CD14-positive monocyte (primary cell): ENCODE results near the gene CACNG6. TPM values are rescaled to one million over a fixed set of nuclear protein-coding genes. Genes with fewer than 3 reads are reported as not detected.

ENCODE experiments used
- DNase-seq, 3 donors: peaks; one replicate each; pipeline ENCODE4 v3.0.0-alpha.2; 2011 to 2022
- H2AFZ ChIP-seq: 2 replicates; pipeline ENCODE4 v1.6.0; 2012; ENCODE audit warnings: mild to moderate bottlenecking, low read depth, low read length, inconsistent platforms; ENCODE audit not compliant: insufficient read depth, poor library complexity, severe bottlenecking
- H3K27ac ChIP-seq, 2 donors: 1 replicate in 1 of 2; 2 replicates in 1 of 2; pipeline ENCODE4 v1.5.1; 2012 to 2013; ENCODE audit warnings: low read length in 2 of 2, control low read depth in 1 of 2, inconsistent platforms in 1 of 2, low read depth in 1 of 2, mild to moderate bottlenecking in 1 of 2
- H3K27me3 ChIP-seq, 2 donors: one replicate each; pipeline versions ENCODE4 v1.6.0 to v1.6.1; 2011 to 2013; ENCODE audit warnings: low read length in 2 of 2; ENCODE audit not compliant: control insufficient read depth in 2 of 2, insufficient read depth in 2 of 2
- H3K36me3 ChIP-seq, 2 donors: replicated peaks in 1 of 2; 1 replicate in 1 of 2; 2 replicates in 1 of 2; pipeline versions ENCODE4 v1.5.1 to v1.6.1; 2012 to 2013; ENCODE audit warnings: low read length in 2 of 2, control low read depth in 1 of 2, inconsistent platforms in 1 of 2, mild to moderate bottlenecking in 1 of 2; ENCODE audit not compliant: insufficient read depth in 2 of 2, control insufficient read depth in 1 of 2
- H3K4me1 ChIP-seq, 2 donors: 1 replicate in 1 of 2; 2 replicates in 1 of 2; pipeline versions ENCODE4 v1.5.1 to v1.6.1; 2012 to 2013; ENCODE audit warnings: low read length in 2 of 2, control low read depth in 1 of 2, inconsistent platforms in 1 of 2, mild to moderate bottlenecking in 1 of 2, moderate library complexity in 1 of 2; ENCODE audit not compliant: insufficient read depth in 2 of 2, control insufficient read depth in 1 of 2
- H3K4me2 ChIP-seq: replicated peaks from 2 replicates; pipeline ENCODE3; 2012; ENCODE audit warnings: low read length, moderate library complexity, mild to moderate bottlenecking; ENCODE audit not compliant: poor library complexity, severe bottlenecking; ENCODE audit errors: extremely low read depth
- H3K4me3 ChIP-seq, 3 experiments: fragments of 200-600 bp in 1 of 3; sonication (generic) in 1 of 3; replicated peaks in 1 of 3; 1 replicate in 2 of 3; 2 replicates in 1 of 3; pipeline ENCODE4 v1.5.1; 2011 to 2013; ENCODE audit warnings: low read length in 3 of 3, mild to moderate bottlenecking in 3 of 3, control low read depth in 2 of 3, low read depth in 2 of 3, inconsistent platforms in 1 of 3, moderate library complexity in 1 of 3
- H3K79me2 ChIP-seq: 2 replicates; pipeline ENCODE4 v1.6.0; 2012; ENCODE audit warnings: mild to moderate bottlenecking, control low read depth, inconsistent platforms, low read length, moderate library complexity; ENCODE audit not compliant: insufficient read depth
- H3K9ac ChIP-seq: 2 replicates; pipeline ENCODE4 v1.6.0; 2017; ENCODE audit warnings: low read length, mild to moderate bottlenecking; ENCODE audit not compliant: insufficient read depth, poor library complexity, severe bottlenecking
- H3K9me3 ChIP-seq, 2 donors: replicated peaks in 1 of 2; 1 replicate in 1 of 2; 2 replicates in 1 of 2; pipeline versions ENCODE4 v1.5.1 to v1.6.1; 2012 to 2013; ENCODE audit warnings: low read length in 2 of 2, control low read depth in 1 of 2; ENCODE audit not compliant: control insufficient read depth in 1 of 2, insufficient read depth in 1 of 2
- H4K20me1 ChIP-seq: 2 replicates; pipeline ENCODE4 v1.6.0; 2012; ENCODE audit warnings: mild to moderate bottlenecking, low read length, control low read depth, moderate library complexity; ENCODE audit not compliant: insufficient read depth
- H3K27ac Mint-ChIP-seq, 7 donors: one replicate each; pipeline ENCODE4 v1.8.0; 2020; ENCODE audit warnings: mild to moderate bottlenecking in 7 of 7, mixed read lengths in 7 of 7, moderate library complexity in 6 of 7, inconsistent platforms in 2 of 7
- H3K27me3 Mint-ChIP-seq, 3 donors: one replicate each; pipeline ENCODE4 v1.8.0; 2021 to 2022; ENCODE audit warnings: low read depth in 3 of 3, mild to moderate bottlenecking in 3 of 3, mixed read lengths in 3 of 3, moderate library complexity in 3 of 3, inconsistent platforms in 1 of 3
- H3K36me3 Mint-ChIP-seq, 2 donors: one replicate each; pipeline ENCODE4 v1.8.0; 2020; ENCODE audit warnings: mixed read lengths in 2 of 2, inconsistent platforms in 1 of 2, mild to moderate bottlenecking in 1 of 2
- H3K4me1 Mint-ChIP-seq: one replicate; pipeline ENCODE4 v1.8.0; 2020; ENCODE audit warnings: mild to moderate bottlenecking, mixed read lengths
- H3K4me3 Mint-ChIP-seq, 2 donors: one replicate each; pipeline ENCODE4 v1.8.0; 2020; ENCODE audit warnings: mild to moderate bottlenecking in 2 of 2, mixed read lengths in 2 of 2, moderate library complexity in 1 of 2
- H3K9me3 Mint-ChIP-seq, 7 donors: one replicate each; pipeline ENCODE4 v1.8.0; 2020 to 2022; ENCODE audit warnings: mixed read lengths in 7 of 7, mild to moderate bottlenecking in 6 of 7, moderate library complexity in 6 of 7, inconsistent platforms in 2 of 7
- CTCF ChIP-seq: fragments of 200-600 bp; IDR thresholded peaks from one replicate; pipeline ENCODE4 v1.8.0; 2022; ENCODE audit warnings: antibody characterized with exemption, mild to moderate bottlenecking
- WGBS: methylation state at CpG from one replicate; pipeline ENCODE4 v1.1.5; 2013; ENCODE audit warnings: missing lambda C conversion rate; ENCODE audit not compliant: insufficient coverage; 5-methylcytosine and 5-hydroxymethylcytosine counted together
- intact Hi-C, 2 donors: fragments of 100-400 bp; cut with micrococcal nuclease; formaldehyde crosslinking; loops; one replicate each; pipeline versions ENCODE4 v1.15.0 to v1.15.1; 2023
- polyA plus RNA-seq, 3 donors: library from polyadenylated mRNA; depleted of rRNA in 1 of 3; unstranded in 2 of 3; stranded (reverse) in 1 of 3; fragments of 300-500 nt in 2 of 3; fragments of >200 nt in 1 of 3; fragmentation: Illumina TruSeq in 2 of 3; gene quantifications; 1 replicate in 2 of 3; 2 replicates in 1 of 3; pipeline ENCODE4 v1.2.3, GENCODE V29; 2012 to 2021

CACNG6 gene
- polyA plus RNA-seq, 3 donors: 0.08 to 0.18 TPM; not detected in 1

GRCh38 chr19:53945441-53945840 is 46.0 kb upstream of the CACNG6 start:
- H3K9me3 Mint-ChIP-seq: peaks cover 12 to 19% (median 16%) of the 10 kb centered on the region in 7 donors
- H3K4me1 Mint-ChIP-seq: peaks cover 5% of the 10 kb centered on the region
- no peak for DNase-seq

GRCh38 chr19:53945998-53946397 is 45.4 kb upstream of the CACNG6 start:
- Histone ChIP-seq H3K79me2 (no peaks in the 10 kb centered on the region), H3K27me3 (peaks cover 22 to 44% of the 10 kb centered on the region in 2 donors), H3K4me3 (no peak overlapping the region), H2AFZ (no peak overlapping the region), H3K9ac (no peak overlapping the region), H3K4me1 (no peaks in the 10 kb centered on the region), H3K27ac (no peak overlapping the region), H4K20me1 (no peaks in the 10 kb centered on the region), H3K9me3 (peaks cover 6 to 20% of the 10 kb centered on the region in 2 donors), H3K4me2 (no peak overlapping the region), H3K36me3 (no peaks in the 10 kb centered on the region)
- Mint-ChIP-seq H3K27ac (no peak overlapping the region), H3K36me3 (peaks cover 5 to 7% of the 10 kb centered on the region in 2 donors), H3K4me3 (no peak overlapping the region), H3K27me3 (peaks cover 50 to 66% (median 66%) of the 10 kb centered on the region in 3 donors), H3K9me3 (peaks cover 11 to 17% (median 16%) of the 10 kb centered on the region in 7 donors), H3K4me1 (peaks cover 5% of the 10 kb centered on the region)
- intact Hi-C loops: no loop called here
- no peak for TF ChIP-seq CTCF
- no peak for DNase-seq
- WGBS: no CpG with 5 or more reads among the region's 2 CpGs

More at GRCh38 chr19:53945441-53945840, 46.0 kb upstream of the CACNG6 start:
- no peak overlapping the region for H2AFZ ChIP-seq
- no peaks in the 10 kb centered on the region for H3K79me2 ChIP-seq
- H3K9me3 ChIP-seq: peaks cover 6 to 20% of the 10 kb centered on the region in 2 donors
- H3K4me3 Mint-ChIP-seq: peak overlapping the region in 1 of 2 donors; percentile 48
- intact Hi-C loops: no loop called here
- peaks cover 53 to 70% (median 68%) of the 10 kb centered on the region in 3 donors for H3K27me3 Mint-ChIP-seq
- no peak for TF ChIP-seq CTCF
- no peak overlapping the region for H3K4me3 ChIP-seq
- H3K9ac ChIP-seq: no peak overlapping the region
- no peak overlapping the region for H3K4me2 ChIP-seq
- WGBS: 47% methylated on average over 7 of the region's 9 CpGs
- no peak overlapping the region for H3K27ac ChIP-seq
- no peaks in the 10 kb centered on the region for H3K4me1 ChIP-seq
- H4K20me1 ChIP-seq: no peaks in the 10 kb centered on the region
- H3K27ac Mint-ChIP-seq: no peak overlapping the region
- H3K36me3 ChIP-seq: no peaks in the 10 kb centered on the region
- peaks cover 22 to 45% of the 10 kb centered on the region in 2 donors for H3K27me3 ChIP-seq
- H3K36me3 Mint-ChIP-seq: peaks cover 5 to 7% of the 10 kb centered on the region in 2 donors
